ENCODE results near the gene NFAT5. TPM values are rescaled to one million over a fixed set of nuclear protein-coding genes. Genes with fewer than 3 reads are reported as not detected.

Gene NFAT5
- total RNA-seq, 1 donor from 2014 or later, result 48.3 TPM

DNA sequence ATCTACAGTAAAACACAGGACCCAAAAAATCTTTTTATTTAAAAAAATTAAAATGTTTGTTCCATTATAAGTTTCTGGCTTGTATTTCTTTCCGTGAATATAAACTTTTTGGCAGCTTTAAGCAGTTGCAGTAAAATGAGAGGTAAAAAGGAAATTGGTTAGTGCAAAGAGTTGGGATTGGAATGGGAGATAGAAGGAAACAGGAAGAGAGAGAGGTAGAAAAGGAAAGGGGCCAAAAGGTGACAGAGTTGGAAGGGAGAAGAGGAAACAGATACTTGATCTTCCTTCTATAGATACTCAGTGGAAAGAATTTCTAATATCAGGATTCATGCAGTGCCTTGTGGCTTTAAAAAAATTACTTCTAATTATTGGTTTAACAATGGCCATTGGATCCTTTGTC lies 97.1 kb downstream of the NFAT5 start:
- CTCF ChIA-PET, result interaction anchor here (1.6 to 1.9 kb wide), 2 partner anchors 266 to 267 kb away, joined by 5 to 9 read pairs; no protein-coding TSS in a partner anchor
- Mint-ChIP-seq H3K9me3 (no peaks in the 10 kb centered on the region), H3K36me3 (ENCODE audit: low read depth) (peaks cover 45% of the 10 kb centered on the region), H3K4me1 (no peaks in the 10 kb centered on the region), H3K27me3 (no peaks in the 10 kb centered on the region), H3K4me3 (no peak overlapping the region), H3K27ac (no peak overlapping the region)
- intact Hi-C loops (cut with micrococcal nuclease), result no loop called here
- DNase-seq (no peak), ATAC-seq (ENCODE audit: low read depth) (no peak)
- TF ChIP-seq, protein P1, sequence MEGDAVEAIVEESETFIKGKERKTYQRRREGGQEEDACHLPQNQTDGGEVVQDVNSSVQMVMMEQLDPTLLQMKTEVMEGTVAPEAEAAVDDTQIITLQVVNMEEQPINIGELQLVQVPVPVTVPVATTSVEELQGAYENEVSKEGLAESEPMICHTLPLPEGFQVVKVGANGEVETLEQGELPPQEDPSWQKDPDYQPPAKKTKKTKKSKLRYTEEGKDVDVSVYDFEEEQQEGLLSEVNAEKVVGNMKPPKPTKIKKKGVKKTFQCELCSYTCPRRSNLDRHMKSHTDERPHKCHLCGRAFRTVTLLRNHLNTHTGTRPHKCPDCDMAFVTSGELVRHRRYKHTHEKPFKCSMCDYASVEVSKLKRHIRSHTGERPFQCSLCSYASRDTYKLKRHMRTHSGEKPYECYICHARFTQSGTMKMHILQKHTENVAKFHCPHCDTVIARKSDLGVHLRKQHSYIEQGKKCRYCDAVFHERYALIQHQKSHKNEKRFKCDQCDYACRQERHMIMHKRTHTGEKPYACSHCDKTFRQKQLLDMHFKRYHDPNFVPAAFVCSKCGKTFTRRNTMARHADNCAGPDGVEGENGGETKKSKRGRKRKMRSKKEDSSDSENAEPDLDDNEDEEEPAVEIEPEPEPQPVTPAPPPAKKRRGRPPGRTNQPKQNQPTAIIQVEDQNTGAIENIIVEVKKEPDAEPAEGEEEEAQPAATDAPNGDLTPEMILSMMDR (IDR thresholded peaks at IDR 0.05), result no peak
- POLR2A ChIA-PET, result no interaction called here

DNA sequence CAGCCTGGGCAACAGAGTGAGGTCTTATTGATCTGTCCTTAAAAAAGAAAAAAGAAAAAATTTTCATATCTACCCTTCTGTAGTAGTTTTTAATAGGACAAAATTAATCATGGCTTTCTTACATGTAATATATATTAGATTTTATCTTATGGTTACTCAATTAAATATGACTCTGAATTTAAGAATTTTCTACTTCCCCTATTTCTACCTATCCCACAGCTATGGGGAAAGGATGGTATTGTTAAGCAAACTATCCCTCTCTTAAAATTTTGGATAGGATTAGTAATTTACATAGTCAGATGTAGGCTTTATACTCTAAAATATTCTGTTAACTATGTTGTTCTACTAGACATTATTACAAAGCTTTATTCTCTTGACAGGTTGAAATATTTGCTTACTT lies 98.1 kb downstream of the NFAT5 start:
- Mint-ChIP-seq H3K27me3 (no peaks in the 10 kb centered on the region), H3K27ac (no peak overlapping the region), H3K36me3 (ENCODE audit: low read depth) (peaks cover 46% of the 10 kb centered on the region), H3K4me3 (no peak overlapping the region), H3K4me1 (no peaks in the 10 kb centered on the region), H3K9me3 (no peaks in the 10 kb centered on the region)
- no peak for ATAC-seq (ENCODE audit: low read depth)
- POLR2A ChIA-PET, result interaction anchor here (0.5 to 0.7 kb wide), 2 partner anchors 17 to 246 kb away, joined by 5 to 6 read pairs; no protein-coding TSS in a partner anchor
- CTCF ChIA-PET, result interaction anchor here (1.9 kb wide), 1 partner anchor 267 kb away, joined by 9 read pairs; no protein-coding TSS in a partner anchor
- DNase-seq, result no peak
- TF ChIP-seq, protein P1 (IDR thresholded peaks at IDR 0.05), result no peak
- intact Hi-C loops (cut with micrococcal nuclease), result no loop called here

DNA sequence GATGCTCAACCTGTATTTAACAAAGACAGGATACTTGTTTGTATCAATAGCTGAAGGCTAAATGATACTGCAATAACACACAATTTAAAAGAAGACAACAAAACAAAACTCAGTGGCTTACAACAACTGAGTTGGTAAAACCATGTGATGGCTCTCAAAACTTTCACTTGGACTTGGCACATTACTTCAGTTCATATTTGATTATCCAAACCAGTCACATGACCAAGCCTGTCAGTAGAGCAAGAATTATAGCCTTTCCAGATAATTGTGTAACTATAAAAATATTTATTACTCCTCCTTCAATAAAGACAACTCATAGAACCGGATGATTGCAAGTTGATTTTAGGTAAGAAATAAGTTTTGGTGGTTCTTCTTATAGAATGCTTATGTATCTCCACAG lies 103.8 kb downstream of the NFAT5 start:
- no peak overlapping the region for H3K27ac Mint-ChIP-seq
- intact Hi-C loops (cut with micrococcal nuclease), result no loop called here
- H3K4me3 Mint-ChIP-seq, result no peak overlapping the region
- POLR2A ChIA-PET, result no interaction called here
- peaks cover 49% of the 10 kb centered on the region for H3K36me3 Mint-ChIP-seq (ENCODE audit: low read depth)
- H3K9me3 Mint-ChIP-seq, result no peaks in the 10 kb centered on the region
- ATAC-seq (ENCODE audit: low read depth) (no peak), DNase-seq (no peak)
- TF ChIP-seq, protein P1 (IDR thresholded peaks at IDR 0.05), result no peak
- no peaks in the 10 kb centered on the region for H3K4me1 Mint-ChIP-seq
- H3K27me3 Mint-ChIP-seq, result no peaks in the 10 kb centered on the region
- CTCF ChIA-PET, result interaction anchor here (1.3 kb wide), 1 partner anchor 273 kb away, joined by 4 read pairs; no protein-coding TSS in a partner anchor

DNA sequence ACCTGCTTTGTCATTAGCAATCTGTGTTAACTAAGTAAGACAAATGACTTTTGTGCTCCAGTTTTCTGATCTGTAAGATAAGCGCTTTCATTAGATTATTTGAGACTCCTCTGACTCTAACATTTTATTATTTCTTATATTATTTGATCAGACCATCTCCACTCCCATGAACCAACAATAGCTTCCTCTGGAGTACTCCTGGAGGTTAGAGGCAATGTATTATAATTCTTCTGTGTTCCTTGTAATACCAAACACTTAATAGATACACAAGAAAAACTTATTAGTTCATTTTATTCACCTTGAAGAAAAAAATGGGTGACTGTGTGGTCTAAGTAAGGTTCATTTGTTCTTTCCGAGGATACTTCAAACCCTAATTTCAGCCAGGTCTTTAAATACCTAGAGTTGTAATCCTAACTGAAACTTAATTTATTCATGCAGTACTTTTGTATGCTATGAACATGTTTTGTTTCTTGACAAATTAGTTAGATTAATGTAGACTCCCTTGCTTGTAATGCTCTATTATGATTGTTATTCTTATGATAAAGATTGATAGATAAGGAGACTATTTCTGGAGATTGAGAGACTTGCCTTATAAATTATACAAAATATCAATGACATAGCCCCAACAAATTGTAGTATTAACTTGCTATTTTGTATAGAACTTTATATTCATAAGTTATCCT lies 106.7 kb downstream of the NFAT5 start:
- Mint-ChIP-seq H3K27me3 (no peaks in the 10 kb centered on the region), H3K4me1 (no peaks in the 10 kb centered on the region), H3K4me3 (no peak overlapping the region), H3K9me3 (no peaks in the 10 kb centered on the region), H3K36me3 (ENCODE audit: low read depth) (peaks cover 66% of the 10 kb centered on the region), H3K27ac (no peak overlapping the region)
- DNase-seq (no peak), ATAC-seq (ENCODE audit: low read depth) (no peak)
- ChIA-PET POLR2A (no interaction called here), CTCF (interaction anchor here (4.7 kb wide), 1 partner anchor 276 kb away, joined by 15 read pairs; no protein-coding TSS in a partner anchor)
- TF ChIP-seq, protein P1 (IDR thresholded peaks at IDR 0.05), result no peak
- intact Hi-C loops (cut with micrococcal nuclease), result no loop called here

DNA sequence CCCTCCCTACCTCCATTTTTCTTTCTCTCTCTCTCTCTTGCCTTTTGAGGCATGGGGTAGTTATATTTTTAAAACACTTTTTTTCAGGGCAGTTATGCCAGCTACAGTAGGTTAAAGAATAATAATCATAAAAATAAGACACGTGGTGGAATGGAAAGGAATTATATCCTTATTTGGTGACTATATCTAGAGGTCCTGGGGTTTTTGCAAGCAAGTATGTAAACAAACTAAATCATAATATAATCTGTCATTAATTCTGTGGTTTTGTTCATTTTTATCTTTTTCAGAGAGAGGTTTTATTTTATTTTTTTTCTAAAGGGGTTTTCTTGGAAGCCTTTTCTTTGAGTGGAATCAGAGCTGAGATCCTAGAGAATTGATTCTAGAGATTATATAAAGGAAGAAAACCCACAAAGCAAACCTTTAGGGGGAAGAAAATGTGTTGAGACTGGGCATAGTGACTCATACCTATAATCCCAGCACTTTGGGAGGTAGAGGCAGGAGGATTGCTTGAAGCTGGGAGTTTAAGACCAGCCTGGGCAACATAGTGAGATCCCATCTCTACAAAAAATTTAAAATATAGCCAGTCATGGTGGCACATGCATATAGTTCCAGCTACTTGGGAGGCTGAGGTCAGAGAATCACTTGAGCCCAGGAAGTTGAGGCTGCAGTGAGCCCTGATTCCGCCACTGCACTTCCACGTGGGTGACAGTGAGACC lies 107.4 kb downstream of the NFAT5 start:
- ATAC-seq (ENCODE audit: low read depth) (no peak), DNase-seq (no peak)
- intact Hi-C loops (cut with micrococcal nuclease), result no loop called here
- Mint-ChIP-seq H3K27ac (no peak overlapping the region), H3K4me1 (no peaks in the 10 kb centered on the region), H3K9me3 (no peaks in the 10 kb centered on the region), H3K36me3 (ENCODE audit: low read depth) (peaks cover 67% of the 10 kb centered on the region), H3K27me3 (no peaks in the 10 kb centered on the region), H3K4me3 (no peak overlapping the region)
- CTCF ChIA-PET, result interaction anchor here (4.7 kb wide), 1 partner anchor 277 kb away, joined by 15 read pairs; no protein-coding TSS in a partner anchor
- TF ChIP-seq, protein P1 (IDR thresholded peaks at IDR 0.05), result no peak
- POLR2A ChIA-PET, result interaction anchor here (0.6 kb wide), 1 partner anchor 17 kb away, joined by 7 read pairs; no protein-coding TSS in a partner anchor

Data from activated B cell treated with CpG ODN at 0.5 μM for 24 hours (primary cell).